IPS-NIHi7 (cell line): ENCODE measurements around the gene PRICKLE3.

Source experiments
- DNase-seq: peaks from one replicate; pipeline ENCODE4 v3.0.0; 2012; ENCODE audit warnings: mixed read lengths; ENCODE audit errors: extremely low spot score

The PRICKLE3 gene

GRCh38 chrX:49205443-49205842 is 19.3 kb upstream of the PRICKLE3 start:
- DNase-seq = no peak

GRCh38 chrX:49204709-49205108 is 18.5 kb upstream of the PRICKLE3 start:
- no peak for DNase-seq

- DNase-seq = no peak
Measured at GRCh38 chrX:49204017-49204416, 17.8 kb upstream of the PRICKLE3 start.

- no peak for DNase-seq
Measured at GRCh38 chrX:49203536-49203935, 17.4 kb upstream of the PRICKLE3 start.

- DNase-seq = no peak
Measured at GRCh38 chrX:49202022-49202421, 15.8 kb upstream of the PRICKLE3 start.

GRCh38 chrX:49199906-49200771 is 14.0 kb upstream of the PRICKLE3 start, which contains the start of gene SYP:
TSS of gene SYP (minus strand) at chrX:49200193. CDS start at chrX:49200186, 7 bp downstream.
- peak; percentile 87 for DNase-seq

GRCh38 chrX:49199315-49199595 is 13.1 kb upstream of the PRICKLE3 start:
- DNase-seq = no peak

- DNase-seq = no peak
Measured at GRCh38 chrX:49198540-49199314, 12.6 kb upstream of the PRICKLE3 start.

GRCh38 chrX:49197543-49198087 is 11.4 kb upstream of the PRICKLE3 start:
- DNase-seq = no peak

- no peak for DNase-seq
Measured at GRCh38 chrX:49193542-49193964, 7.4 kb upstream of the PRICKLE3 start.

GRCh38 chrX:49192722-49193328 is 6.7 kb upstream of the PRICKLE3 start:
- no peak for DNase-seq

- no peak for DNase-seq
Measured at GRCh38 chrX:49191574-49192011, 5.4 kb upstream of the PRICKLE3 start.

- DNase-seq = peak; percentile 76
Measured at GRCh38 chrX:49190821-49191573, 4.8 kb upstream of the PRICKLE3 start.

- DNase-seq = no peak
Measured at GRCh38 chrX:49189606-49190005, 3.4 kb upstream of the PRICKLE3 start.

GRCh38 chrX:49188468-49189076 is 2.4 kb upstream of the PRICKLE3 start:
- no peak for DNase-seq

- DNase-seq = no peak
Measured at GRCh38 chrX:49187526-49187925, 1.4 kb upstream of the PRICKLE3 start.

- no peak for DNase-seq
Measured at GRCh38 chrX:49187028-49187394, 838 bp upstream of the PRICKLE3 start.

GRCh38 chrX:49184294-49185281 is 1.6 kb downstream of the PRICKLE3 start:
- peak; percentile 78 for DNase-seq

- DNase-seq = no peak
Measured at GRCh38 chrX:49183701-49184281, 2.4 kb downstream of the PRICKLE3 start.
